ENCODE data around the gene BEGAIN. TPM values are rescaled to one million over a fixed set of nuclear protein-coding genes. Genes with fewer than 3 reads are reported as not detected.

The BEGAIN gene
- total RNA-seq, 1 donor from 2014 or later = 8.6 TPM

DNA sequence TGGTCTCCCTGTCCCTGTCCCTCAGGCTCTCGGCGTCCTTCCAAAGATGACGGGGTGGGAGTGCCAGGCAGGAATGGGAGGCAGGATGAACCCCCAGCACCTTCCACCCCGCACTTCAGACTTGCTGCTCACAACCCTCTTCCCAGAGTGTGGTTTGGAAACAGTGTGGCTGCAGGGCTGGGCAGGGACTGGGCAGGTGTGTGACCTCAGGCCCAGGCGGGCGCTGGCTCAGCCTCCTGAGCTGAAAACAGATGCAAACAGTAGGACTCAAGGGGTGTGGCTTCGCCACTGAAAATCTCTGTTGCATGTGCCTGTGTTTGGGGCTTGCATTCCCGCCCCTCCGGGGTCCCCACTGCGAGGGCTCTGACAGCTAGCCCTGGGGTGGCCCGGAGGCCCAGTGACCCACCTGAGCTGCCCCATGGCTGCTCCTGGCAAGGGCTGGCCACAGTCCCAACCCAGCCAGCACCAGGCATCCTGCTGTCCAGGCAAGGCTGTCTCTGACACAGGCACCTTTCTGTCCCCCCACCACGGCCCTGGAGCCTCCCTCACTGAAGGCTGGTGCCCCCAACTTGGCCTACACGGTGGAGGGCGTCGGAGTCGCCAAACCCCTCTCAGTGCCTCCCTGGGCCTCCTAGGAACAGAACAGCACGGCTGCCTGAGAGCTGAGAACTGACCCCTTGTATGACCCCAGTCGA lies 46.1 kb downstream of the BEGAIN start:
- FAIRE-seq (no peak), DNase-seq (ENCODE audit: low spot score in 2 of 2) (no peak)

GRCh38 chr14:100540141-100540925 lies 46.9 kb downstream of the BEGAIN start:
- no peak for FAIRE-seq
- no peak for DNase-seq (ENCODE audit: low spot score in 2 of 2)

DNA sequence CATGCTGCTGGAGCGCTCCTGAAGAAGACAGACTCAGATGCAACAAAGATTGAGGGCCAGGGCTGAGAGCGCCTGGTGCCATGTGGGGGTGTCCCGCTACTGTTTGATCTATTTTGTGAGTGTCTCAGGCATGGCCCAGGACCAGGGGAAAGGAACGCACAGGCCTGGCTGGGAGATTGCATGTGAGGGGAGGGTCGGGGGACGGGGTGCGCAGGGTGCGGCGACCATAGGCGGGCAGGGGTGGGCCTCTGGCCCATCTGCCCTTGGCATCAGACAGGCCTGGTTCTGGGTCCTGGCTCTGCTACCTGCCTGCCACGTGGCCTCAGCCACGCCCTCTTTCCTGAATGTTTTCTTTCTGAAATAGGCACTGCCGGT lies 47.5 kb downstream of the BEGAIN start:
- no peak for DNase-seq (ENCODE audit: low spot score in 2 of 2)
- no peak for FAIRE-seq

DNA sequence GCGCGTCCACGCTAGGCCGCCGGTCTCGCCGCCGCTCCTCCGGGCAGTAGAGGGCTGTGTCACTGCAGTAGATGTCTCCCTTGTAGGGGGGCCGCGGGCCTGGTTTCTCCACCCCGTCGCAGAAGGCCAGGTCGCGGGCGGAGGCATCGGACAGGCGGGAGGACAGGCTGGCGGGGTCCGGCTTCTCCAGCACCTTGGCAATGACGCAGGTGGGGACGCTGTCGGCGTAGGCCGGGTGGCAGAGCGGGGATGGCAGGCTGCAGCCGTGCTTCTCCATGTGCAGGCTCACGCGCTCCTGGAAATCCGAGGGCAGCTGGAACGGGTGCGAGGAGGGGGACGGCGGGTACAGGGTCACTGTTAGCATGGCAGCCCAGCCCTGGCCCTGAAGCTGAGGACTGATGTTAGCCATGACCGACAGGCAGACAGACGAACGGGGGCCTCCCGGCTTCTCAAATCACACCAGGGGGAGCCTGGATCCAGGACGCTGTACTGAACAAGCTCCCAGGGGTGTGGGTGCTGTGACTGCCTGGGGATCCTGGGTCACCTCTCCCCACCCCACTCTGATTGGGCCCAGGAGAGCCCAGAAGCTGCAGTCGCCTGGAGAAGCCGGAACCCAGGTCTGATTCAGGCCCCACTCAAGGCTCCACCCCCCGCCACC lies 48.1 kb downstream of the BEGAIN start:
- DNase-seq (ENCODE audit: low spot score in 2 of 2) (no peak), FAIRE-seq (no peak)

DNA sequence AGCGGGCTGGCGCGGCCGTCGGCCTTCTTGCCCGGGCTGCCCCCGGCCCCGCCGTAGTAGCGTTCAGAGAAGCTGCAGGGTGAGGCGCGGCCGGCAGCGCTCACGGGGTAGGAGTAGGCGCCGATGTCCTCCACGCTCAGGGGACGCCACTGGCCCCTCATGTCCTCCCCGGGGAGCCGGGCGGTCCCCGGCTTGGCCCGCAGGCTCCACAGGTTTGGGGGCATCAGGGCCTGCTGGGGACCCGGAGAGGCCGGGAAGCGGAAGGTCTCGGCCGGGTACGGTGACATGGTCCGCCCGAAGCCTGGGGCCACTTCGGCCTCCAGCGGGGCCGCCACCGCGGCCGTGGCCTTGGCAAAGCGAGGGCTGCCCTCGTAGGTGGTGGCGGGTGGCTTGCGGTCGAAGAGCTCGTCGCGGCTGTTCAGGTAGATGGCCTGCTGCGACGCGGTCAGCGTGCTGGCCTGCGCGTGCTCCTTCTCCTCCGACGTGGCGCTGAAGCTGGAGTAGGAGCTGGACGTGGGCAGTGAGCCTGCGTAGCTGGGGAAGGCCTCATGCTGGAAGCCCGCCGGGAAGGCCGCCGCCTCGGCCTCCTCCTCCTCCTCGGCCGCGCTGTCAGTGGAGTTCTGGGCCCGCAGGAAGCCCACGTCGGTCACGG lies 48.7 kb downstream of the BEGAIN start:
- no peak for FAIRE-seq
- no peak for DNase-seq (ENCODE audit: low spot score in 2 of 2)

GRCh38 chr14:100537446-100538350 lies 49.5 kb downstream of the BEGAIN start:
- FAIRE-seq = no peak
- peak; percentile 80 to 83 for DNase-seq (ENCODE audit: low spot score in 2 of 2)

GRCh38 chr14:100536721-100537445 lies 50.3 kb downstream of the BEGAIN start:
- FAIRE-seq (no peak), DNase-seq (ENCODE audit: low spot score in 2 of 2) (peak in 1 of 2 donors; percentile 8)

- DNase-seq (ENCODE audit: low spot score in 2 of 2) (no peak), FAIRE-seq (no peak)
These were observed 51.1 kb downstream of the BEGAIN start for GRCh38 chr14:100536121-100536510.

GRCh38 chr14:100535287-100536120 lies 51.7 kb downstream of the BEGAIN start:
- no peak for DNase-seq (ENCODE audit: low spot score in 2 of 2)
- FAIRE-seq = no peak

DNA sequence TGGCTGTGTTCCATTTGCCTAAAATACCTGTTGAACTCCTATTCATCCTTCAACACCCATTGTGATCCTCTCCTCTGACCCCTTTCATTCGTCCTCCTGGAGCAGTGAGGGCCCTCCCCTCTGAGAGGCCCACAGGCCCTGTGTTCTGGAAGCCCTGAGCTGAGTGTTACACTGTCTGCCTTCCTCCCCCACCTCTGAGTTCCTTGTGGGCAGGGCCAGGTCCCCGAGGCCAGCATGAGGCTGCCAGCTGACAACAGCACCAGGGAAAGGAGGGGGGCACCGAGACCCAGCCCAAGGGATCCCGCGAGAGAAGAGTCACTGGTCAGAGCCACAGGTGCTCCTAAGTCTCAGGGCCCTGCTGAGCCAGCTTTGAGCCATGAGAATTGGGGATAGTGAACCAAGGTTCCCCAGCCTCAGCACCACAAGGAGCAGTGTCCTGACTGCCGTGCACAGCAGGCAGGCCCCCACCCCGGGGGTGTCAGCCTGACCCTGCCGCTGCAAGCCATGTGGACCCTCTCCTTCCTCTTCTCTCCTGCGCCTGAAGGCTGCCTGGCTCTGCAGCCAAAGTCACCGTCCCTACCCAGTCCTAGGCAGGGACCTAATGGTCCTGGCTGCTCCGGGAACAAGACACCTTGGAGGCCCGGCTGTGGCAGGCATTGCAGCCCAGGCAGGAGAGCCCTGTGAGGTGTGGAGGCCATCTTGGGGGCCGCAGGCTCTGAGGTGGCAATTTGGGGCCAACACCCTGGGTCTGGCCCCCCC lies 52.5 kb downstream of the BEGAIN start:
- no peak for FAIRE-seq
- DNase-seq (ENCODE audit: low spot score in 2 of 2) = peak in 1 of 2 donors; percentile 11

GRCh38 chr14:100533656-100534485 lies 53.3 kb downstream of the BEGAIN start:
- FAIRE-seq = no peak
- peak in 1 of 2 donors; percentile 32 for DNase-seq (ENCODE audit: low spot score in 2 of 2)

DNA sequence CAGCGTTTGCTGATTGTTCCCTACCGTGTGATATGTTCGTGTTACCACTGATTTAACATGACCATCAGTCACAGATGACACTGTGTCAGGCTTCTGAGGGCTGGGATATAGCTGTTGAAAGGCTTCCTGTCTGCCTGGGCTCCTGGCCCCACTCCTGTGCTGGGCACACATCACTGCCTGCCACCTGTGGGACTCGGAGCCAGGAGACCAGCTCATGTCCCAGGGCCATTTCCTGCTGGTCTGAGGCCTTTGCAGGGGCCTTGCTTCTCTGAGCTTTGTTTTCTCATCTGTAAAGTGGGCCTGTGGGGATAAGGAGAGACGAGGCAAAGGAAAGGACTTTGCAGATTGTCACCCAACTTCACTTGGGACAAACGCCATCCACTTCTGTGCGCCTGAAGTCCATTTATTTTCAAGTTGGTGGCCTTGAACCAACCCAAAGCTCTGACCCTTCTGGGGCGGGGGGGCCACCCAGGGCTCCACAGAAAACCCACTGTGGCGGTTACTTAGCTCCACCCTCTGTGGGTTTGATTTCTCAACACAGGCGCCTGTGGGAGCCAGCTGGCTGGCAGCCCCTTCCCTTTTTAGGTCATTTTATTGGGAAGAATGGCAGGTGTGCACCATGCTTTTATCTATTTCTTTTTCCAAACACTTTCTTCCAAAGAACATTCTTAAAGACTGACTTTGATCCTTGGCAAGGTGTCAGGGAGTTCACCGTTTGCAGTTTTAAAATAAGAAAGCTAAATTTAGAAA lies 54.1 kb downstream of the BEGAIN start:
- FAIRE-seq (no peak), DNase-seq (ENCODE audit: low spot score in 2 of 2) (peak in 1 of 2 donors; percentile 15)

DNA sequence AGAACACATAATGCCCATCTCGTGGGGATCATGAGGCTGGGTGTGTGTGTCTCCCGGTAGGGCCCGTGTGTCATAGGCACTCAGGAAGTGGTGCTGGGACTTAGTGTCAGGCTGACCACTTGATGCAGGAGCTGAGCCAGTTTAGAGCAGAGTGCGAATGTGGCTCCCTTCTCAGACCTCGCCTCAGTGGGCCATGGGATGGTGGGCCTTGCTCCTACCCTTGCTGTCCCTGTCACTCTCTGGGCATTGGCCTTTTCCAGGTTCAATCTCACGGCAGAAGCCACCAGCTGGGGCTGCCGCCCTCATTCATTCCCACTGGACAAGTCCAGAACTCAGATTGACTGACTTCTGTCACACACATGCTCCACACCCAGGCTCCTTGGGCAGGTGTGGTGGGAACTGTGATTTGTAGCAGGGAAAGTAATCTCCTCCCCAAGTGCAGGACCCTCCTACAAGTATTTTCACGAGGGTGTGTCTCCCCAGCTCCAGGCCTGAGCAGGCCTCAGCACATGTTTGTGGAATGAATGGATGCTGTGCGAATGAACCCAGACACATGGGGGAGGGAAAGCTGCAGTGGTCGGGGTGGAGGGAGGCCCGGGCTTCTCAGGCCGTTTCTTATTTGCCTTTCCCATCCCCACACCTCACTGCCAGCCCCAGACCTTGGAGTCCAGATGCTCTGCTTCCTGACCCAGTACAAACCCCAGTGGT lies 54.9 kb downstream of the BEGAIN start:
- FAIRE-seq (no peak), DNase-seq (ENCODE audit: low spot score in 2 of 2) (no peak)

DNA sequence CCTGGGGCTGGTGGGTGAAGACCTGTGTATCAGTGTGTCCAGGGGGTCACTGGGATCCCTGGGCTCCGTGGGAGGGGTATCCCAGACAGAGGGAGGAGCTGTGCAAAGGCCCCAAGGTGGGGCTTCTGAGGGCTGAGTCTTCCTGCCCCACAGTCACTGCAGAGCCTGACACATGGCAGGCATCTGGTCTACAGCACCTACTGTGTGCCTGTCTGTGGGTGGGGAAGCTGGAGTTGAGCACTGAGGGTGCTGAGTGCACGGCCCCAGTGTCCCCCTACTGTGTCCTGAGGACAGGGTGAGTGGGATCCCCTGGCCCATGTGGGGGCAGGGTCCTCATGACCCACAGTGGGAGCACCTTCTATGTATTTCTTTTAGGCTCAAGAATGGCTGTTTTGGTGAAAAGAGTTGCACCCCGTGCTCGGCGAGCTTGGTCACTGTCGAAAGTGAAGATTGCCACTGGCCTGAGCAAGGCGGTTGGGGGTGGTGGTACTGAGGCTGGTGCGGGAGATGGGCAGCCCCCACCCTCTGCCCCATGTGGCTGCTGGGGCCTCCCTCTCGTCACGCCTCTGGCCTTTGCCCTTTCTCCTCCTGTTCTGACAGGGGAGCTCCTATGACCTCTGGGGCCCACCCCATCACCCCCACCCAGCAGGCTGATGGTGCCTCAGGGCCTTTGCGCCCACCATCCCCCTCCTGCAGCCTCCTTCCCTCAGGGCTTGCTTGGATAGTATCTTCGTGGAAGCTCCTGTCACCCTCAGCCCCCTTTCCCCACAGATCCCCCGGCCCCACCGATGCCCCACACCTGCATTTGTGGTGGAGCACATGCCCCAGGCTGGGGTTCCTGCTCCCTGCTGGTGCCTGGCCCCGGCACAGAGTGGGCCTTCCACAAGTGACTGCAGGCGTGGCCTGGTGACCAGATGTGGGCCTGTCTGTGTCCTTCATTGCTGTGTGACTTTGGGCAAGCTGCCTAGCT lies 55.8 kb downstream of the BEGAIN start:
- no peak for FAIRE-seq

More for the DNA sequence above, 55.8 kb downstream of the BEGAIN start:
- peak in 1 of 2 donors; percentile 14 for DNase-seq (ENCODE audit: low spot score in 2 of 2)

Data from frontal cortex (tissue), 4 donors.